ENCODE data around the gene TTLL1.

TTLL1 gene

DNA sequence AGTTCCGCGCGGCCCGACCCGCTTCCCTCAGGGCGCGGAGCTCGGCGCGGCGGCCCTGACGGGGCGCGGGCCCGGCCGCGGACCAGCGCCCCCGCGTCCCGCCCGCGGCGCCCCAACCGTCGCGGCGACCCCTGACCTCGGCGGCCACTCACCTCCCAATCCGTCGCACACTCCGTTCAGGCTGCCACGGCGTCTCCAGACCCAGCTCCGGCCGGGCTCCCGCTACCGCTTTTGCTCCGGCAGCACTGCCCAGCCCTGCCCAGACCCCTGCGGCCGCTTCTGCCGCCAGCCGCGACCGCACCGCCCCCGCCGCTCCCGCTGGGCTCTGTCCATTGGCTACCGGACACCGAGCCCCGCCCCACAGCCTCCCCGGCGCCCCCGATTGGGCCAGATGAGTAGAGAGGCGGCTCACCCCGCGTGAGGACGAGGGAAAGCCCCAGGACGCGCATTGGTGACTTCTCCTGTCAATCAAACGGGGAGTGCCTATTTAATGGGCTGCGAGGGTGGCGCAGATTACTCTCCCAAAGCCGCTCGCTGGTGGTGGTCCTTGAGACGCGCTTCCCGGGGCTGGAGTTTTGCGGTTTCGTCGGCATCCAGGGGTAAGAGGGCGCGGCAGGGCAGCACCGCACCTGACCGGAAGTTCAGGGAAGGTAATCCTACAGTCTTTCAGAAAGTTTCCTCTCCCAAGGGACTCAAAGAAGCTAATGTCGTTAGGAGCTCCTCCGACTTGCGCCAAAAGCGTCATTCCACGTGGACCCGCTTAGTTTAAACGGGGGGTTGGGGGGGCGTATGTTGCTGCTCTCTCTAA lies 74.1 kb downstream of the TTLL1 start, which contains the start of gene PACSIN2:
Gene PACSIN2 (minus strand): TSS at position 281 of the 808 bp plus-strand sequence. CDS start 103,069 bp downstream, outside the sequence.
- in situ Hi-C loops (cut with HindIII; ENCODE audit: low sequenced_read_pairs) = no loop called here

GRCh38 chr22:43014316-43014868 lies 74.8 kb downstream of the TTLL1 start:
- in situ Hi-C loops (cut with HindIII; ENCODE audit: low sequenced_read_pairs) = no loop called here

DNA sequence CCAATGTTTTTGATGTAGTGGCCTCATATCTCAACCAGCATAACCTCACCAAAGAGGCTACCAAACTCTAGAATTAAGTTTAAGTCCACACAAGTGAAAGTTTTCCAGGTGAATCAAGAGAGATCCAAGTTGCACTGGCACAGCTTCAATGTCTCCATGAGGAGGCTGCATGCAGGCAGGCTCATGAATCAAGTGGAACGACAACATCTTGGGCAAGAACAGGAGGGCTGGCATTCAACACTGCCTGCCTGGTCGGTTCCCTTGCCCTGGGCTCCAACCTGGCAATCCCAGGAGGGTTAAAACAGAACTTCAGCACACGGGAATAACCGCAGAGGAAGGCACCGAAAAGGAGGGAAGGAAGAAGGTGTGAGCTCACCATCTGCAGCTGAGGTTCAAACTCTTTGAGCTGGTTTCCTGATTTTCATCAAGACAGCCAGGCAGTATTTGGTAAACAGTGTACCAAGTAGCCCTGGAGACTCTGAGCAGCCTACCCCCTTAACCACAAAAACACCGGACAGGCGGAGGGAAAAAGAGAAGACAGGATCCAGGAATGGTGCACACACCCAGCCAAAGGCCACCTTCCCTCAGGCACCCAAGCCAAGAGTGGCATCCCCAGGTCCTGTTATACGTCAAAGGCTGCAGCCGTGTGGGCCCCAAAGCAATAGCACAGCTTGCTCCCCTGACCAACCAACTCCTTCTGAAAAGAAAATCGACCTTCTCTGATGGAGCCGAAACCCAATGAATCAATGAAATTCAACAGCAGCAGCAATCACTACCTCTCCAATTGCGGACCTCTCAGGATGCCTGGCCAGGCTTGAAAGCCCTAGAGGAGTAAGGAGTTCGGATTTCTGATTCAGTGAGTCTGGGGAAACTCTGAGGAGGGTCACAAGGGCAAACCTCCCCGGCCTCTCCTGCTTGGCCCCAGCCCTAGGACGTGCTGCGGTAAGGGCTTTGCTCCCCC lies 75.6 kb downstream of the TTLL1 start:
- in situ Hi-C loops (cut with HindIII; ENCODE audit: low sequenced_read_pairs) = no loop called here

DNA sequence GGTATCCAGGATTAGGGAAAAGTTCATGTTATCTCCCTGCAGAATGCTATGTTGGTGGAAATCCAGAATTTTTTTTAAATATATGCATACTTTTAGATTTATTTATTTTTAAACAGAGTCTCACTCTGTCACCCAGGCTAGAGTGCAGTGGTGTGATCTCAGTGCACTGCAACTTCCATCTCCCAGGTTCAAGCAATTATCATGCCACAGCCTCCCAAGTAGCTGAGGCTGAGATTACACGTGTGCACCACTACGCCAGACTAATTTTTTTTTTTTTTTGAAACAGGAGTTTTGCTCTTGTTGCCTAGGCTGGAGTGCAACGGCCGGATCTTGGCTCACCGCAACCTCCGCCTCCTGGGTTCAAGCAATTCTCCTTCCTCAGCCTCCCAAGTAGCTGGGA lies 76.8 kb downstream of the TTLL1 start:
- in situ Hi-C loops (cut with HindIII; ENCODE audit: low sequenced_read_pairs) = no loop called here

DNA sequence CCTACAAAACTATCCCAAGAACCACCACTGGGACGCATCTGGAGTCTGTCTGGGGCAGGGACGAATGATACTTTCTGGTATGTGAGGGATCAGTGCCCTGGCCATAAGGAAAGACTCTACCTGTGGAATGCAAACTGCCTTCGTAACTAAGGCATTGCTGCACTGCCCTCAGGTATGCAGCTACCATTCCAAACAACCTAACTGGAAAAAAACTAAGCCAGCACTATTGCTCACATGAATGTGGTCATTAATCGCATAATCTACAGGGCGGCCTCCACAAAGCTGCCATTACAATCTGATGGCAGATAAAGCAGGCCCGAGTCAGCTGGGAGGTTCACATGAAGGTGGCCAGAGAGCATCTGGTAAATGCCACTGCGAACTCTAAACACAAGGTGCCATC lies 78.1 kb downstream of the TTLL1 start:
- in situ Hi-C loops (cut with HindIII; ENCODE audit: low sequenced_read_pairs) = no loop called here

GRCh38 chr22:43009444-43009843 lies 79.7 kb downstream of the TTLL1 start:
- in situ Hi-C loops (cut with HindIII; ENCODE audit: low sequenced_read_pairs) = no loop called here

GRCh38 chr22:43008921-43009320 lies 80.3 kb downstream of the TTLL1 start:
- in situ Hi-C loops (cut with HindIII; ENCODE audit: low sequenced_read_pairs) = no loop called here

DNA sequence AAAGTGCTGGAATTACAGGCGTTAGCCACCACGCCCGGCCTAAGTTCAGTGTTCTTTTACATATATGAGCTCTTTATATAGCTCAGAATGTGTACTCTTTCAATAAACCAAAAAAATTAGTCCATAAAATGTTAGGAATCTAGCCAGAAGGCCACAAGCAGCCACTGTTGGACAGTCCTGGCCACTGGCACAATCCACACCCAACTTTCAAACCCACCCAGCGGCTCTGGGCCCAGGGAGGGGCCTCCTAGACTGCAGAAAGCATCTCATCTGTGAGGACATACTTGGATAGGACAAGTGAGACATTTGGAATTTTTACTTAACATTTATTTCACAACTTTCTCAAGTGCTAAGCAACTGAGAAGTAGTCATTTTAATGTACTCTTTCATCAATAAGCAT lies 80.7 kb downstream of the TTLL1 start:
- in situ Hi-C loops (cut with HindIII; ENCODE audit: low sequenced_read_pairs) = no loop called here

DNA sequence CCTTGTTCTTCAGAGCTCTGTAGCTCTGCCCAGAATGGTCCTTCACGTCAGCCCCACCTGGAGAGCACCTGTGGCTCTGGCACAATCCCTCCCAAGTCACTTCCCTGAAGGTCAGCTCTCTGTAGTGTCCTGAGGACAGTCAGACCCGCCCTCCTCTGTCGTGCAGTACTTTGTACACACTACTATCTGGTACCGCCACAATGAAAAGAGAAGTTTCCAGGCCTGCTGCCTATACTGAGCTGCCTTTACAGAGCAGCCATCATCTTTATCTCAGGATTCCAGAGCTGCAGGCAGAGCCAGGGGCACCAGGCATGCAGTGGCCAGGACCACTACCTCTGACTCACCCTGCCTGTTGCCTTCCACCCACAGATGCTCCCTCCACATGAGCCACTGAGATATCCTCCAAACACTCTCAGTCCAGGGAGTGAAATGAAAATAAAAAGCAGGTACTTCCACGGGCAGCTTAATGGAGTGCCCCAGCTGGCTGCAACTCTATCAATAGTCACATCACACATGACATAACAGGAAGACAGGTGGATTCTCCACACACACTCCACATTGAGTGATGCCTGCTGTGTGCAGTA lies 81.6 kb downstream of the TTLL1 start:
- in situ Hi-C loops (cut with HindIII; ENCODE audit: low sequenced_read_pairs) = no loop called here

DNA sequence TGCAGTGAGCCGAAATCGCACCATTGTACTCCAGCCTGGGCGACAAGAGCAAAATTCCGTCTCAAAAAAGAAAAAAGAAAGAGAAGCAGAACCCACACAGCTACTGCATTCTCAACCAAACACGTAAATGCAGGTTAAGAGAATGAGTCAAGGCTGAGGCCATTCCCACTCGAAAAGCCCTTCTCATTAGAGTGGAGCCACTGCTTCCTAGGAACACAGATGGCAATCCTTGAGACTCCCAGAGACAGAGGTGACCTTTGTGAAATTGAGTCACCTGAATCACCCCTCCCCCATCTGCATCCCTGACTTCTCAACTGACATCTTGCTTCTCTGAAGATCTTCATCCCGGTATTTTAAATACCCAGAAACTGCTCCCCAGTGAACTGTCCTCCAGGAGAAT lies 82.4 kb downstream of the TTLL1 start:
- in situ Hi-C loops (cut with HindIII; ENCODE audit: low sequenced_read_pairs) = no loop called here

DNA sequence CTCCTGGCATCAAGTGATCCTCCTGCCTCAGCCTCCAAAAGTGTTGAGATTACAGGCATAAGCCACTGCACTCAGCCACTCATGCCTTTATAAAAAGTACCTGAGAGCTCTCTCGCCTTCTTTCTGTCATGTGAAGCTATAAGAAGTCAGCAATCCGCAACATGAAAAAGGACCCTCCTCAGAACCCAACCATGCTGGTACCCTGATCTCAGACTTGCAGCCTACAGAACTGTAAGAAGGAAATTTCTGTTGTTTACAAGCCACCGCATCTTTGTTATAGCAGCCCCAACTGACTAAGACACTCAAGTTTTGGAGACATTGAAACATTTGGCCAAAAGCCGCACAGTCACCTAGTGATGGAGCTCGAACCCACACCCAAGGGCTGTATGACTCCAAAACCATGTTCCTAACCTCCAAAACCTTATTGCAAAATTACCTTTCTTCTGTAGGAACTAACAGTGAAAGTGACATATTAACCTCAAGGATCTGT lies 83.1 kb downstream of the TTLL1 start:
- in situ Hi-C loops (cut with HindIII; ENCODE audit: low sequenced_read_pairs) = no loop called here

DNA sequence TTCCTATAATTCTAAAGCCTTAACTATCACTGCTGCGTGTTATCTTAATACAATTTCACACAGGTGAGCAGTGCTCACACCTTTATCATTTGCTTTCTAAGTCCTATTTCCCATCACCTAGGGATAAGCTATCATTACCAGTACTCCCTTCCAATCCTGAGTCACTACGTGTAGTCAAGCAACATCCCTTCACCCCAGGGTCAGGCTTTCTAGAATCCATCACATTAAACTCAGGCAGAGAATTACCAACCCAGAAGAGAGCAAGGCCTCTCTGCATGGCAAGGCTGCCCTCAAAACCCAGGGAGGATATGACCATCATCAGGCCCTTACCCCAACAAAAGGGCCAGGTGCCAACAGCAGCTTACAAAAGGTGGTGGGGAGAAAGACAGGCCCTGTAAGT lies 84.1 kb downstream of the TTLL1 start:
- in situ Hi-C loops (cut with HindIII; ENCODE audit: low sequenced_read_pairs) = no loop called here

- in situ Hi-C loops (cut with HindIII; ENCODE audit: low sequenced_read_pairs) = loop anchor here (5.0 kb wide), 3 partner anchors 52 to 97 kb away; no protein-coding TSS in a partner anchor
Measured at GRCh38 chr22:43004362-43005035, 84.7 kb downstream of the TTLL1 start.

DNA sequence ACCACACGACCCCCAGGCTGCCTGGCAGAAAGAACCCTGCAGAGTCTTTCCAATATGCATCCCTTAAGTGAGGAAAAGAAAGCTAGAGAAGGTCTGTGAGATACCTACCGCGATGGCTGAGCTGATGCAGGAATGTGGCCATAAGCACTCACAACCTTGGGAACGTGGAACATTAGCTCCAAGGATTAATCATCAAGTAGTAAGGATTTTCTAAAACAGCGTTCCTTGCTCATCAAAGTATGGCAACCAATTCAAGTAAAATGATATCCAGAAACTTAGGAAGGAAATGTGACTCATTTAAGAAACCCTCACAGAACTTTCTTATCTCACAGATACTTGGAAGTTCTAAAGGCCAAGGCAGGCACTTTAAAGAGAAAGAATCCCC lies 87.0 kb downstream of the TTLL1 start:
- in situ Hi-C loops (cut with HindIII; ENCODE audit: low sequenced_read_pairs) = loop anchor here (5.0 kb wide), 3 partner anchors 50 to 95 kb away; no protein-coding TSS in a partner anchor

- in situ Hi-C loops (cut with HindIII; ENCODE audit: low sequenced_read_pairs) = loop anchor here (5.0 kb wide), 3 partner anchors 49 to 94 kb away; no protein-coding TSS in a partner anchor
Measured at GRCh38 chr22:43001271-43002201, 87.7 kb downstream of the TTLL1 start.

DNA sequence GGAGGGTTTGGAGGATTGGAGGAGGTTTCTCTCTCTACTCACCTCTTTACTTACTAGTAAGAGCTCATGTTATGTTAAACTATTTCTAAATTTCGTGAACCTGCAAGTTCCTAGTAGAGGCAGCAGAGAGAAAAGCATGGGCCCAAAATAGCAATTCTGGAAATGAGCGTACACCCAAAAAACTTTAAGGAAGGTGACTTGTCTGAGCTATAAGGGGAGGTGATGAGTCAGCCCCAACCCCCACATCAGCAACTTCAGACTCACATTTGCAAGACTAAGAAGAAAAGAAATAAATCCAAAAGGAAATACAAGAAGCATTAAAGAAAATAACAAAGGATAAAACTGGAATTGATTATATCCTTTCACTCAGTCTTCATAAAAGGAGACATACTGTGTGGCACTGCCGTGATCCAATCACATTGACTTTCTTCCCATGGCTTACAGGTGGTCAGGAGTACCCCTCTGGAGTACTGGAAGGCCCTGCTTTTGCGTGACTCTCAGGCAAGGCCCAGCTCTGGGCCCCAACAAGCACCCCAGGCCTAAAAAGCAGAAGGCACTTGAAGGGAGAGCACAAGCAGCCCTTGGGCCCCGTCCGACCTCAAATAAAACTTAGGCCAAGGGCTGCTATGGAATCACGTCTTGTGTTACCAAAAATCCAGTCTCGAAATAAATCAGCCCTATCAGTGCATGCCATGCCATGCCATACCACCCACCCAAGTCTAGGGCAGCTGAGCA lies 88.6 kb downstream of the TTLL1 start:
- in situ Hi-C loops (cut with HindIII; ENCODE audit: low sequenced_read_pairs) = loop anchor here (5.0 kb wide), 3 partner anchors 48 to 93 kb away; no protein-coding TSS in a partner anchor

DNA sequence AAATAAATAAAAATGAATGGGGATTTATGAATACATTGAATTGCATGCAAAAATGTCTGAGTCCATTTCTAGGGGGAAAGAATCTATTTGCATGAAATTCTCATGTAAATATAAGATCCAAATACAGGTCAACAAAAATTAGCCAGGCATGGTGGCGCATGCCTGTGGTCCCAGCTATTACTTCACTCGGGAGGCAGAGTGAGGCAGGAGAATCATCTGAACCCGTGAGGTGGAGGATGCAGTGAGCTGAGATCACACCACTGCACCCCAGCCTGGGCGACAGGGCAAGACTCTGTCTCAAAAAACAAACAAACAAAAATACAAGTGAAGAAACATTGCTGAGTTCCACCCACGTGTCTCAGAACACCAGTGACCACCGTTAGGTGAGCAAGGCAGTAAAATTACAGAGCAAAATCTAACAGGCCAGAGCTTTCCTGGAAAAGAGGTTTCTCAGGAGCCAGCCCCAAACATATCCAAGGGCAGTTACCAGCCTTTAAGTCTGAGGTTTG lies 91.6 kb downstream of the TTLL1 start:
- in situ Hi-C loops (cut with HindIII; ENCODE audit: low sequenced_read_pairs) = no loop called here
